KMS-11 (cell line): ENCODE measurements around the gene CDKN2D.

Source experiments
- H2AFZ ChIP-seq: fragments of 200-600 bp; sonication (generic); 2 replicates; pipeline ENCODE4 v1.6.1; 2016; ENCODE audit warnings: antibody characterized with exemption, mixed run types, low read depth
- H3K27ac ChIP-seq: fragments of 200-600 bp; sonication (generic); 2 replicates; pipeline ENCODE4 v1.6.1; 2016; ENCODE audit warnings: mild to moderate bottlenecking, mixed run types
- H3K27me3 ChIP-seq: fragments of 200-600 bp; sonication (generic); 2 replicates; pipeline ENCODE4 v1.6.1; 2017; ENCODE audit warnings: mild to moderate bottlenecking, low read depth, mixed run types, moderate library complexity; ENCODE audit not compliant: insufficient read depth
- H3K36me3 ChIP-seq: fragments of 200-600 bp; sonication (generic); 2 replicates; pipeline ENCODE4 v1.6.1; 2017; ENCODE audit warnings: mild to moderate bottlenecking, mixed run types; ENCODE audit not compliant: insufficient read depth
- H3K4me1 ChIP-seq: fragments of 200-600 bp; sonication (generic); 2 replicates; pipeline ENCODE4 v1.6.1; 2016; ENCODE audit warnings: mild to moderate bottlenecking, low read depth, mixed run types; ENCODE audit not compliant: poor library complexity, severe bottlenecking
- H3K4me2 ChIP-seq: fragments of 200-600 bp; sonication (generic); 2 replicates; pipeline ENCODE4 v1.7.0; 2016; ENCODE audit warnings: mild to moderate bottlenecking, mixed run types
- H3K4me3 ChIP-seq: fragments of 200-600 bp; sonication (generic); IDR thresholded peaks from 2 replicates; pipeline ENCODE4 v1.6.1; 2017; ENCODE audit warnings: low read depth, low read length, mixed read lengths; ENCODE audit not compliant: insufficient read depth
- H3K79me2 ChIP-seq: fragments of 200-600 bp; sonication (generic); 2 replicates; pipeline ENCODE4 v1.6.1; 2016; ENCODE audit warnings: low read depth, mixed run types; ENCODE audit not compliant: insufficient read depth
- H3K9ac ChIP-seq: fragments of 200-600 bp; sonication (generic); 2 replicates; pipeline ENCODE4 v1.6.1; 2016; ENCODE audit warnings: mild to moderate bottlenecking, mixed run types
- H4K20me1 ChIP-seq: fragments of 200-600 bp; sonication (generic); 2 replicates; pipeline ENCODE4 v1.6.1; 2016; ENCODE audit warnings: mild to moderate bottlenecking, mixed run types; ENCODE audit not compliant: insufficient read depth
- TF ChIP-seq, protein P1 (sequence below): fragments of 200-600 bp; sonication (generic); conservative IDR thresholded peaks from 2 replicates; pipeline ENCODE4 v1.6.1; 2017; ENCODE audit warnings: low read depth, mild to moderate bottlenecking, antibody characterized with exemption, low read length, moderate library complexity, mixed read lengths

Gene CDKN2D

GRCh38 chr19:10562609-10563008 lies 6.2 kb downstream of the CDKN2D start:
- peaks cover 17% of the 10 kb centered on the region for H3K79me2 ChIP-seq
- H3K9ac ChIP-seq: no peak overlapping the region
- no peaks in the 10 kb centered on the region for H3K36me3 ChIP-seq
- 0 out of 2 replicates have a peak, but pooled peaks cover 1% of the 10 kb centered on the region for H3K27me3 ChIP-seq
- no peak overlapping the region for H3K4me3 ChIP-seq
- H4K20me1 ChIP-seq: no peaks in the 10 kb centered on the region
- H3K4me2 ChIP-seq: no peak overlapping the region
- TF ChIP-seq, protein P1, sequence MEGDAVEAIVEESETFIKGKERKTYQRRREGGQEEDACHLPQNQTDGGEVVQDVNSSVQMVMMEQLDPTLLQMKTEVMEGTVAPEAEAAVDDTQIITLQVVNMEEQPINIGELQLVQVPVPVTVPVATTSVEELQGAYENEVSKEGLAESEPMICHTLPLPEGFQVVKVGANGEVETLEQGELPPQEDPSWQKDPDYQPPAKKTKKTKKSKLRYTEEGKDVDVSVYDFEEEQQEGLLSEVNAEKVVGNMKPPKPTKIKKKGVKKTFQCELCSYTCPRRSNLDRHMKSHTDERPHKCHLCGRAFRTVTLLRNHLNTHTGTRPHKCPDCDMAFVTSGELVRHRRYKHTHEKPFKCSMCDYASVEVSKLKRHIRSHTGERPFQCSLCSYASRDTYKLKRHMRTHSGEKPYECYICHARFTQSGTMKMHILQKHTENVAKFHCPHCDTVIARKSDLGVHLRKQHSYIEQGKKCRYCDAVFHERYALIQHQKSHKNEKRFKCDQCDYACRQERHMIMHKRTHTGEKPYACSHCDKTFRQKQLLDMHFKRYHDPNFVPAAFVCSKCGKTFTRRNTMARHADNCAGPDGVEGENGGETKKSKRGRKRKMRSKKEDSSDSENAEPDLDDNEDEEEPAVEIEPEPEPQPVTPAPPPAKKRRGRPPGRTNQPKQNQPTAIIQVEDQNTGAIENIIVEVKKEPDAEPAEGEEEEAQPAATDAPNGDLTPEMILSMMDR: no peak
- no peak overlapping the region for H3K27ac ChIP-seq
- H2AFZ ChIP-seq: no peak overlapping the region
- H3K4me1 ChIP-seq: peaks cover 24% of the 10 kb centered on the region

DNA sequence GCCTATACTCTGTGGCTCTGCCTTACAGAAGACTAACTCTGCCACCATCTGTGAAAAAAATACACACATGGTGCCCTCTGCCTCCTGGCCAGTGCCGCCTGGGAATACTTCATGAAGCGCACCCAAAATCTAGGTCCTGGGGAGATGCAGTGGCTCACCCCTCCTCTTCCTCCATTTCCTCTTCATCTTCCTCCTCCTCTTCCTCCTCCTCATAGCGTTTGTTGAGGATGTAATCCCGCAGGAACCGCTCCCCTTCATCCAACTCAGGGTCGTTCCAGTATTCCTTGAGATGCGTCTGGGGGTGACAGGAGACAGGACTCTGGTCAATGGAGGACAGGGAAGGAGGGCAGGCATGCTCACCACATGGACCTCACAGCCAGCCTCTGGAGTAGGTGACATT lies 8.6 kb downstream of the CDKN2D start:
- TF ChIP-seq, protein P1: no peak
- Histone ChIP-seq H3K27ac (no peak overlapping the region), H3K79me2 (peaks cover 16% of the 10 kb centered on the region), H3K27me3 (no peaks in the 10 kb centered on the region), H3K4me3 (no peak overlapping the region), H3K4me2 (no peak overlapping the region), H3K36me3 (no peaks in the 10 kb centered on the region), H3K9ac (no peak overlapping the region), H4K20me1 (no peaks in the 10 kb centered on the region), H2AFZ (no peak overlapping the region), H3K4me1 (peaks cover 9% of the 10 kb centered on the region)

- H4K20me1 ChIP-seq: no peaks in the 10 kb centered on the region
- no peaks in the 10 kb centered on the region for H3K27me3 ChIP-seq
- H3K79me2 ChIP-seq: no peaks in the 10 kb centered on the region
- peaks cover 6% of the 10 kb centered on the region for H3K4me1 ChIP-seq
- H2AFZ ChIP-seq: no peak overlapping the region
- no peak overlapping the region for H3K9ac ChIP-seq
- TF ChIP-seq, protein P1: no peak
- no peak overlapping the region for H3K4me3 ChIP-seq
- peaks cover 5% of the 10 kb centered on the region; the same call in 1 of the 2 replicates for H3K36me3 ChIP-seq
- H3K4me2 ChIP-seq: no peak overlapping the region
- H3K27ac ChIP-seq: no peak overlapping the region
Measured at GRCh38 chr19:10557603-10558197, 11.1 kb downstream of the CDKN2D start.

GRCh38 chr19:10555610-10555973 lies 13.2 kb downstream of the CDKN2D start:
- no peak overlapping the region for H3K9ac ChIP-seq
- H3K79me2 ChIP-seq: no peaks in the 10 kb centered on the region
- H3K4me3 ChIP-seq: no peak overlapping the region
- TF ChIP-seq, protein P1: no peak
- H3K4me2 ChIP-seq: no peak overlapping the region
- H3K27me3 ChIP-seq: no peaks in the 10 kb centered on the region
- peaks cover 5% of the 10 kb centered on the region; the same call in 1 of the 2 replicates for H3K36me3 ChIP-seq
- no peaks in the 10 kb centered on the region for H4K20me1 ChIP-seq
- H3K4me1 ChIP-seq: peaks cover 6% of the 10 kb centered on the region
- H2AFZ ChIP-seq: no peak overlapping the region
- H3K27ac ChIP-seq: no peak overlapping the region
